HCT116 (cell line): ENCODE data around the gene SEC24B. TPM values are rescaled to one million over a fixed set of nuclear protein-coding genes. Genes with fewer than 3 reads are reported as not detected.

Experiments
- ATAC-seq: fragments of 200-7000 bp; cut with Tn5 transposase; 2 replicates; pipeline ENCODE4 v1.9.1; 2020; ENCODE audit warnings: mild to moderate bottlenecking, moderate library complexity
- BruUV-seq: library from RNA; stranded (reverse); fragments of 400-500 nt; replicated peaks from 2 replicates; lab custom pipeline; 2021; lab: Mats Ljungman, UMichigan
- CTCF ChIA-PET: fragments of 300-600 bp; sonication (Branson Sonifier 250); formaldehyde crosslinking; loops from one replicate; lab custom pipeline; 2021; ENCODE audit warnings: antibody characterized with exemption; lab: Charles Lee
- POLR2A ChIA-PET: fragments of 300-600, 350-600 bp; sonication (Branson Sonifier 250); formaldehyde crosslinking; loops from one replicate; lab custom pipeline; 2021; ENCODE audit warnings: antibody characterized with exemption; lab: Charles Lee
- RAD21 ChIA-PET, 2 experiments: fragments of 300-600 bp; sonication (Branson Sonifier 250); formaldehyde crosslinking; loops; one replicate each; lab custom pipeline; 2023; ENCODE audit warnings: low total read pairs in 2 of 2; ENCODE audit not compliant: uncharacterized antibody in 2 of 2, unreplicated experiment in 2 of 2, low non-redundant PET in 1 of 2; lab: Charles Lee
- DNase-seq: peaks from one replicate; pipeline ENCODE4 v3.0.0-alpha.2; 2010; ENCODE audit warnings: low read depth, low spot score
- H2AFZ ChIP-seq: fragments of 200-600 bp; shearing (Covaris generic), sonication (generic); 2 replicates; pipeline ENCODE4 v1.6.1; 2017; ENCODE audit warnings: low read depth, mixed run types, mixed read lengths, antibody characterized with exemption, low read length; ENCODE audit not compliant: poor library complexity, severe bottlenecking
- H3K27ac ChIP-seq: 2 replicates; pipeline ENCODE4 v1.5.1; 2012; ENCODE audit warnings: low read depth, low read length
- H3K27me3 ChIP-seq: fragments of 200-600 bp; sonication (generic); 2 replicates; pipeline ENCODE4 v1.6.1; 2016; ENCODE audit warnings: mixed run types, low read length, mixed read lengths; ENCODE audit not compliant: insufficient read depth
- H3K36me3 ChIP-seq, 2 experiments: fragments of 200-500 bp in 1 of 2; fragments of 200-600 bp in 1 of 2; sonication (Bioruptor generic) in 1 of 2; sonication (generic) in 1 of 2; 2 replicates each; pipeline versions ENCODE4 v1.5.1 to v1.6.1; 2014 to 2016; ENCODE audit warnings: low read length in 2 of 2, inconsistent platforms in 1 of 2, mixed read lengths in 1 of 2, mixed run types in 1 of 2; ENCODE audit not compliant: insufficient read depth in 2 of 2, control insufficient read depth in 1 of 2
- H3K4me1 ChIP-seq, 2 experiments: fragments of 200-600 bp in 1 of 2; sonication (generic) in 1 of 2; 2 replicates each; pipeline versions ENCODE4 v1.5.1 to v1.6.1; 2012 to 2017; ENCODE audit warnings: low read length in 2 of 2, inconsistent platforms in 1 of 2, mild to moderate bottlenecking in 1 of 2, mixed read lengths in 1 of 2, mixed run types in 1 of 2, moderate library complexity in 1 of 2; ENCODE audit not compliant: insufficient read depth in 2 of 2, control insufficient read depth in 1 of 2
- H3K4me2 ChIP-seq: fragments of 200-600 bp; sonication (generic); 2 replicates; pipeline ENCODE4 v1.6.1; 2017; ENCODE audit warnings: mixed run types, low read length, mixed read lengths
- H3K4me3 ChIP-seq, 2 experiments: fragments of 200-600 bp in 1 of 2; sonication (generic) in 1 of 2; replicated peaks in 1 of 2; 2 replicates each; pipeline ENCODE4 v1.5.1; 2011 to 2016; ENCODE audit warnings: low read length in 2 of 2, control low read depth in 1 of 2, low read depth in 1 of 2, mild to moderate bottlenecking in 1 of 2, mixed read lengths in 1 of 2, mixed run types in 1 of 2
- H3K79me2 ChIP-seq: fragments of 200-600 bp; sonication (generic); 2 replicates; pipeline ENCODE4 v1.6.1; 2017; ENCODE audit warnings: mild to moderate bottlenecking, mixed run types, low read length, moderate library complexity, mixed read lengths; ENCODE audit not compliant: insufficient read depth
- H3K9ac ChIP-seq: fragments of 200-600 bp; sonication (generic); 2 replicates; pipeline ENCODE4 v1.6.1; 2016; ENCODE audit warnings: low read length, mixed read lengths
- H3K9me2 ChIP-seq: fragments of 200-600 bp; sonication (generic), shearing (Covaris generic); 2 replicates; pipeline ENCODE4 v1.6.1; 2017; ENCODE audit warnings: mixed run types, mild to moderate bottlenecking, moderate library complexity; ENCODE audit not compliant: insufficient read depth
- H3K9me3 ChIP-seq, 2 experiments: fragments of 200-500 bp in 1 of 2; fragments of 200-600 bp in 1 of 2; sonication (Bioruptor generic) in 1 of 2; sonication (generic) in 1 of 2; 2 replicates each; pipeline ENCODE4 v1.6.1; 2014 to 2017; ENCODE audit warnings: low read length in 2 of 2, mixed read lengths in 2 of 2, inconsistent platforms in 1 of 2, low read depth in 1 of 2, mild to moderate bottlenecking in 1 of 2, mixed run types in 1 of 2, moderate library complexity in 1 of 2; ENCODE audit not compliant: control insufficient read depth in 1 of 2, insufficient read depth in 1 of 2
- H4K20me1 ChIP-seq: fragments of 200-600 bp; sonication (generic), shearing (Covaris generic); 2 replicates; pipeline ENCODE4 v1.6.1; 2017; ENCODE audit warnings: mixed run types, mild to moderate bottlenecking, moderate library complexity; ENCODE audit not compliant: insufficient read depth
- CBX3 ChIP-seq: IDR thresholded peaks from 2 replicates; pipeline ENCODE4 v1.6.1; 2012; ENCODE audit warnings: low read depth
- EGR1 ChIP-seq: IDR thresholded peaks from 2 replicates; pipeline ENCODE4 v1.6.1; 2012; ENCODE audit warnings: low read depth
- EZH2 ChIP-seq: fragments of 200-600 bp; sonication (generic); IDR thresholded peaks from 2 replicates; pipeline ENCODE4 v1.6.1; 2017; ENCODE audit warnings: antibody characterized with exemption, mixed run types
- EZH2phosphoT487 ChIP-seq: fragments of 200-600 bp; IDR thresholded peaks from 2 replicates; pipeline ENCODE4 v1.6.1; 2018; ENCODE audit warnings: antibody characterized with exemption, borderline replicate concordance
- POLR2AphosphoS5 ChIP-seq: IDR thresholded peaks from 2 replicates; pipeline ENCODE4 v1.6.1; 2011; ENCODE audit warnings: mild to moderate bottlenecking, low read depth, low read length, moderate library complexity
- TCF7L2 ChIP-seq: IDR thresholded peaks from 2 replicates; pipeline ENCODE4 v1.7.0; 2011; ENCODE audit warnings: borderline replicate concordance, inconsistent platforms; ENCODE audit not compliant: insufficient read depth, insufficient read length; ENCODE audit errors: extremely low read depth
- YY1 ChIP-seq: IDR thresholded peaks from 2 replicates; pipeline ENCODE4 v1.6.1; 2011; ENCODE audit warnings: low read length, low read depth, moderate library complexity, mild to moderate bottlenecking; ENCODE audit not compliant: insufficient replicate concordance; ENCODE audit errors: extremely low read depth
- ZFX ChIP-seq: fragments of 450-650 bp; IDR thresholded peaks from 2 replicates; pipeline ENCODE4 v1.6.1; 2017
- intact Hi-C: fragments of 100-400 bp; cut with micrococcal nuclease; formaldehyde crosslinking; loops from 2 replicates; pipeline ENCODE4 v1.10.0; 2022
- total RNA-seq: library from RNA; stranded (reverse); gene quantifications from one replicate; pipeline ENCODE4 v1.2.1, GENCODE V29; 2021; ENCODE audit not compliant: unreplicated experiment
- TF ChIP-seq, protein P1 (sequence below): IDR thresholded peaks from 2 replicates; pipeline ENCODE4 v1.6.1; 2012
- TF ChIP-seq, protein P2 (sequence below): IDR thresholded peaks from 2 replicates; pipeline ENCODE4 v1.6.1; 2012; ENCODE audit warnings: low read depth

The SEC24B gene
- total RNA-seq, 1 experiment from 2014 or later, result 33.0 TPM

DNA sequence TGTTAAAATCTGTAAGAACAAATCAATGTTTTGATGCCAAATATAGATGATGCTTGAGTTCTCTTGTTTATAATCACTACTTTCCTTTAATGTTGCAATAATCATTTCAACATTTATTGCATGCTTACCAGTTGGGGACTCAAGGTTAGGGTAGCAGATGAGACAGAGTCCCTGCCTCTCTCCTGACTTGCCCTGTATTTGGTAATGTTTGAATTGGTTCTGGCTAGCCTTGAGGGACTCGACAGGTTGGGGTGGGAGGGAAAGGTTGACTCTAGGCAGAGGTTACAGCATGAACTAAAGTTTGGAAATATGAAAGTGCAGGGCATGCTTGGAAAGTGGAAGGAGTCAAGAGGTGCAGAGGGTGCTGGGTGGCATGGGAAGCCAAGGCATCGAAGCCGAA is 2.0 kb downstream of the SEC24B start:
- RAD21 ChIA-PET, result no interaction called here
- H3K9ac ChIP-seq, result 0 out of 2 replicates have a peak overlapping the region, but pooled peaks have one; percentile 74

DNA sequence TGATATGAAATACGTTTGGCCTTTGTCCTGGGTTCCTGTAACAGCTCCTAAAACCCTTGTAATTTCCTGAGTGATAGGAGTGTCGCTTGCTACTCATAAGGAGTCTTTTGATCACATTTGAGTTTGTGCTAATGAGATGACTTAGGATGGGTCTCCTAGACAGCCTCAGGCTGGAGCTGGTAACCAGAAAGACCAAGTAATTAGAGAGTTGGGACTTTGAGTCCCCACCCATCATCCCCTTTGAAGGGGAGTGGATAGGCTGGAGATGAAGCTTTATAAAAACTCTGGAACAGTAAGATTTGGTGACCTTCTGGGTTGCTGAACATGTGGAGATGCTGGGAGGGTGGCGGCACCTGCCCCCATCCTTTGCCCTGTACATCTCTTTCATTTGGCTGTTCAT is 2.9 kb downstream of the SEC24B start:
- BruUV-seq, result no TSS peak
- no peak overlapping the region for H2AFZ ChIP-seq
- H3K4me1 ChIP-seq, result peaks cover 10 to 34% of the 10 kb centered on the region in 2 experiments
- no peak overlapping the region for H3K4me3 ChIP-seq
- H3K9me3 ChIP-seq, result no peaks in the 10 kb centered on the region
- ChIA-PET POLR2A (no interaction called here), CTCF (no interaction called here), RAD21 (no interaction called here)
- peaks cover 81% of the 10 kb centered on the region for H3K79me2 ChIP-seq
- intact Hi-C loops, result no loop called here
- no peak overlapping the region for H3K4me2 ChIP-seq
- H3K27me3 ChIP-seq, result no peaks in the 10 kb centered on the region
- ATAC-seq (no peak), DNase-seq (no peak)
- H3K9me2 ChIP-seq, result no peaks in the 10 kb centered on the region
- H3K36me3 ChIP-seq, result no peaks in the 10 kb centered on the region
- no peak overlapping the region for H3K9ac ChIP-seq
- peaks cover 22% of the 10 kb centered on the region; the same call in 1 of the 2 replicates for H4K20me1 ChIP-seq
- no peak overlapping the region for H3K27ac ChIP-seq
- no peak for TF ChIP-seq CBX3
- no peak for TF ChIP-seq YY1
- TF ChIP-seq, protein P1, sequence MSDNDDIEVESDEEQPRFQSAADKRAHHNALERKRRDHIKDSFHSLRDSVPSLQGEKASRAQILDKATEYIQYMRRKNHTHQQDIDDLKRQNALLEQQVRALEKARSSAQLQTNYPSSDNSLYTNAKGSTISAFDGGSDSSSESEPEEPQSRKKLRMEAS, result no peak
- no peak for TF ChIP-seq EZH2phosphoT487
- TF ChIP-seq TCF7L2, result no peak
- TF ChIP-seq POLR2AphosphoS5, result no peak
- TF ChIP-seq EZH2, result no peak
- TF ChIP-seq, protein P2, sequence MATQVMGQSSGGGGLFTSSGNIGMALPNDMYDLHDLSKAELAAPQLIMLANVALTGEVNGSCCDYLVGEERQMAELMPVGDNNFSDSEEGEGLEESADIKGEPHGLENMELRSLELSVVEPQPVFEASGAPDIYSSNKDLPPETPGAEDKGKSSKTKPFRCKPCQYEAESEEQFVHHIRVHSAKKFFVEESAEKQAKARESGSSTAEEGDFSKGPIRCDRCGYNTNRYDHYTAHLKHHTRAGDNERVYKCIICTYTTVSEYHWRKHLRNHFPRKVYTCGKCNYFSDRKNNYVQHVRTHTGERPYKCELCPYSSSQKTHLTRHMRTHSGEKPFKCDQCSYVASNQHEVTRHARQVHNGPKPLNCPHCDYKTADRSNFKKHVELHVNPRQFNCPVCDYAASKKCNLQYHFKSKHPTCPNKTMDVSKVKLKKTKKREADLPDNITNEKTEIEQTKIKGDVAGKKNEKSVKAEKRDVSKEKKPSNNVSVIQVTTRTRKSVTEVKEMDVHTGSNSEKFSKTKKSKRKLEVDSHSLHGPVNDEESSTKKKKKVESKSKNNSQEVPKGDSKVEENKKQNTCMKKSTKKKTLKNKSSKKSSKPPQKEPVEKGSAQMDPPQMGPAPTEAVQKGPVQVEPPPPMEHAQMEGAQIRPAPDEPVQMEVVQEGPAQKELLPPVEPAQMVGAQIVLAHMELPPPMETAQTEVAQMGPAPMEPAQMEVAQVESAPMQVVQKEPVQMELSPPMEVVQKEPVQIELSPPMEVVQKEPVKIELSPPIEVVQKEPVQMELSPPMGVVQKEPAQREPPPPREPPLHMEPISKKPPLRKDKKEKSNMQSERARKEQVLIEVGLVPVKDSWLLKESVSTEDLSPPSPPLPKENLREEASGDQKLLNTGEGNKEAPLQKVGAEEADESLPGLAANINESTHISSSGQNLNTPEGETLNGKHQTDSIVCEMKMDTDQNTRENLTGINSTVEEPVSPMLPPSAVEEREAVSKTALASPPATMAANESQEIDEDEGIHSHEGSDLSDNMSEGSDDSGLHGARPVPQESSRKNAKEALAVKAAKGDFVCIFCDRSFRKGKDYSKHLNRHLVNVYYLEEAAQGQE, result no peak

More for the DNA sequence above, 2.0 kb downstream of the SEC24B start:
- ChIA-PET CTCF (no interaction called here), POLR2A (no interaction called here)
- Histone ChIP-seq H2AFZ (no peak overlapping the region), H3K79me2 (peaks cover 73% of the 10 kb centered on the region), H4K20me1 (peaks cover 22% of the 10 kb centered on the region; the same call in 1 of the 2 replicates), H3K9me3 (no peaks in the 10 kb centered on the region), H3K4me3 (0 out of 4 replicates have a peak overlapping the region, but pooled peaks of 1 of the 2 experiments have one; percentile 89), H3K27me3 (no peaks in the 10 kb centered on the region), H3K36me3 (no peaks in the 10 kb centered on the region), H3K27ac (no peak overlapping the region), H3K9me2 (no peaks in the 10 kb centered on the region), H3K4me1 (peaks cover 7 to 26% of the 10 kb centered on the region in 2 experiments; a peak in 3 of 4 replicates), H3K4me2 (peak overlapping the region; percentile 91)
- TF ChIP-seq ZFX, result no peak
- TF ChIP-seq, protein P2, result no peak
- no peak for TF ChIP-seq EGR1
- TF ChIP-seq EZH2phosphoT487, result no peak
- TF ChIP-seq EZH2, result no peak
- intact Hi-C loops, result no loop called here
- DNase-seq (no peak), ATAC-seq (no peak)
- no TSS peak for BruUV-seq
